ENCODE measurements around the gene POM121. TPM values are rescaled to one million over a fixed set of nuclear protein-coding genes. Genes with fewer than 3 reads are reported as not detected.
"Not testable (repeated sequence)": the region's sequence is repeated elsewhere in the genome, so short reads cannot be mapped to it uniquely, and the experiment has no call there.

POM121 gene
- polyA plus RNA-seq, 1 donor (not counting 4 experiments of a cell fraction or from before 2014, with no cell fraction given), result 4.0 TPM

GRCh38 chr7:72960626-72961345 lies 35.9 kb downstream of the POM121 start:
- H3K9ac ChIP-seq (ENCODE audit: control insufficient read depth, extremely low read depth, insufficient read depth, low read length); H3K9me1 ChIP-seq (ENCODE audit: control insufficient read depth, extremely low read depth, insufficient read depth, low read length); dilution Hi-C loops (cut with MboI; ENCODE audit: extremely low pct_ligation_motif_present, low sequenced_read_pairs); H3K4me3 ChIP-seq (ENCODE audit: control insufficient read depth in 2 of 3, extremely low read depth in 1 of 3, insufficient read depth in 2 of 3, low read depth in 1 of 3, low read length in 3 of 3); H3K27ac ChIP-seq (ENCODE audit: control insufficient read depth, insufficient read depth, low read length); H2AFZ ChIP-seq (ENCODE audit: control insufficient read depth, low read length); FAIRE-seq; H3K27me3 ChIP-seq (ENCODE audit: control insufficient read depth, extremely low read depth, insufficient read depth, low read length); H3K9me3 ChIP-seq (ENCODE audit: control insufficient read depth, low read depth, low read length); H4K20me1 ChIP-seq (ENCODE audit: control insufficient read depth, extremely low read depth, insufficient read depth, low read length); H3K4me2 ChIP-seq (ENCODE audit: control insufficient read depth, extremely low read depth, insufficient read depth, low read depth, low read length); H3K4me1 ChIP-seq (ENCODE audit: control insufficient read depth, extremely low read depth, insufficient read depth, low read length); H3K36me3 ChIP-seq (ENCODE audit: control insufficient read depth in 2 of 2, extremely low read depth in 1 of 2, insufficient read depth in 2 of 2, low read length in 2 of 2); DNase-seq (ENCODE audit: low read depth, low spot score); H3K79me2 ChIP-seq (ENCODE audit: control insufficient read depth, insufficient read depth, low read length): not testable (repeated sequence)

GRCh38 chr7:72961346-72961650 lies 36.4 kb downstream of the POM121 start:
- H3K4me1 ChIP-seq (ENCODE audit: control insufficient read depth, extremely low read depth, insufficient read depth, low read length); H3K9ac ChIP-seq (ENCODE audit: control insufficient read depth, extremely low read depth, insufficient read depth, low read length); H3K9me3 ChIP-seq (ENCODE audit: control insufficient read depth, low read depth, low read length); DNase-seq (ENCODE audit: low read depth, low spot score); dilution Hi-C loops (cut with MboI; ENCODE audit: extremely low pct_ligation_motif_present, low sequenced_read_pairs); FAIRE-seq; H2AFZ ChIP-seq (ENCODE audit: control insufficient read depth, low read length); H3K4me2 ChIP-seq (ENCODE audit: control insufficient read depth, extremely low read depth, insufficient read depth, low read depth, low read length); H3K4me3 ChIP-seq (ENCODE audit: control insufficient read depth in 2 of 3, extremely low read depth in 1 of 3, insufficient read depth in 2 of 3, low read depth in 1 of 3, low read length in 3 of 3); H3K36me3 ChIP-seq (ENCODE audit: control insufficient read depth in 2 of 2, extremely low read depth in 1 of 2, insufficient read depth in 2 of 2, low read length in 2 of 2); H3K79me2 ChIP-seq (ENCODE audit: control insufficient read depth, insufficient read depth, low read length); H3K27me3 ChIP-seq (ENCODE audit: control insufficient read depth, extremely low read depth, insufficient read depth, low read length); H3K27ac ChIP-seq (ENCODE audit: control insufficient read depth, insufficient read depth, low read length); H4K20me1 ChIP-seq (ENCODE audit: control insufficient read depth, extremely low read depth, insufficient read depth, low read length); H3K9me1 ChIP-seq (ENCODE audit: control insufficient read depth, extremely low read depth, insufficient read depth, low read length): not testable (repeated sequence)

- H3K79me2 ChIP-seq (ENCODE audit: control insufficient read depth, insufficient read depth, low read length); H3K27ac ChIP-seq (ENCODE audit: control insufficient read depth, insufficient read depth, low read length); DNase-seq (ENCODE audit: low read depth, low spot score); H3K9me3 ChIP-seq (ENCODE audit: control insufficient read depth, low read depth, low read length); H3K4me3 ChIP-seq (ENCODE audit: control insufficient read depth in 2 of 3, extremely low read depth in 1 of 3, insufficient read depth in 2 of 3, low read depth in 1 of 3, low read length in 3 of 3); dilution Hi-C loops (cut with MboI; ENCODE audit: extremely low pct_ligation_motif_present, low sequenced_read_pairs); H3K4me2 ChIP-seq (ENCODE audit: control insufficient read depth, extremely low read depth, insufficient read depth, low read depth, low read length); H3K9ac ChIP-seq (ENCODE audit: control insufficient read depth, extremely low read depth, insufficient read depth, low read length); H3K36me3 ChIP-seq (ENCODE audit: control insufficient read depth in 2 of 2, extremely low read depth in 1 of 2, insufficient read depth in 2 of 2, low read length in 2 of 2); H3K9me1 ChIP-seq (ENCODE audit: control insufficient read depth, extremely low read depth, insufficient read depth, low read length); H3K4me1 ChIP-seq (ENCODE audit: control insufficient read depth, extremely low read depth, insufficient read depth, low read length); H3K27me3 ChIP-seq (ENCODE audit: control insufficient read depth, extremely low read depth, insufficient read depth, low read length); H2AFZ ChIP-seq (ENCODE audit: control insufficient read depth, low read length); H4K20me1 ChIP-seq (ENCODE audit: control insufficient read depth, extremely low read depth, insufficient read depth, low read length); FAIRE-seq: not testable (repeated sequence)
These were observed 38.2 kb downstream of the POM121 start for GRCh38 chr7:72963056-72963455.

GRCh38 chr7:72965186-72965975 lies 40.5 kb downstream of the POM121 start:
- H3K79me2 ChIP-seq (ENCODE audit: control insufficient read depth, insufficient read depth, low read length); H3K36me3 ChIP-seq (ENCODE audit: control insufficient read depth in 2 of 2, extremely low read depth in 1 of 2, insufficient read depth in 2 of 2, low read length in 2 of 2); dilution Hi-C loops (cut with MboI; ENCODE audit: extremely low pct_ligation_motif_present, low sequenced_read_pairs); H2AFZ ChIP-seq (ENCODE audit: control insufficient read depth, low read length); H3K27ac ChIP-seq (ENCODE audit: control insufficient read depth, insufficient read depth, low read length); H3K9me3 ChIP-seq (ENCODE audit: control insufficient read depth, low read depth, low read length); H3K4me3 ChIP-seq (ENCODE audit: control insufficient read depth in 2 of 3, extremely low read depth in 1 of 3, insufficient read depth in 2 of 3, low read depth in 1 of 3, low read length in 3 of 3); H3K9me1 ChIP-seq (ENCODE audit: control insufficient read depth, extremely low read depth, insufficient read depth, low read length); H3K4me1 ChIP-seq (ENCODE audit: control insufficient read depth, extremely low read depth, insufficient read depth, low read length); DNase-seq (ENCODE audit: low read depth, low spot score); FAIRE-seq; H3K27me3 ChIP-seq (ENCODE audit: control insufficient read depth, extremely low read depth, insufficient read depth, low read length); H4K20me1 ChIP-seq (ENCODE audit: control insufficient read depth, extremely low read depth, insufficient read depth, low read length); H3K9ac ChIP-seq (ENCODE audit: control insufficient read depth, extremely low read depth, insufficient read depth, low read length); H3K4me2 ChIP-seq (ENCODE audit: control insufficient read depth, extremely low read depth, insufficient read depth, low read depth, low read length): not testable (repeated sequence)

GRCh38 chr7:72966892-72967291 lies 42.0 kb downstream of the POM121 start:
- H3K4me2 ChIP-seq (ENCODE audit: control insufficient read depth, extremely low read depth, insufficient read depth, low read depth, low read length); H3K27me3 ChIP-seq (ENCODE audit: control insufficient read depth, extremely low read depth, insufficient read depth, low read length); FAIRE-seq; H3K4me1 ChIP-seq (ENCODE audit: control insufficient read depth, extremely low read depth, insufficient read depth, low read length); H3K9ac ChIP-seq (ENCODE audit: control insufficient read depth, extremely low read depth, insufficient read depth, low read length); H2AFZ ChIP-seq (ENCODE audit: control insufficient read depth, low read length); DNase-seq (ENCODE audit: low read depth, low spot score); H3K9me3 ChIP-seq (ENCODE audit: control insufficient read depth, low read depth, low read length); H4K20me1 ChIP-seq (ENCODE audit: control insufficient read depth, extremely low read depth, insufficient read depth, low read length); H3K27ac ChIP-seq (ENCODE audit: control insufficient read depth, insufficient read depth, low read length); H3K4me3 ChIP-seq (ENCODE audit: control insufficient read depth in 2 of 3, extremely low read depth in 1 of 3, insufficient read depth in 2 of 3, low read depth in 1 of 3, low read length in 3 of 3); dilution Hi-C loops (cut with MboI; ENCODE audit: extremely low pct_ligation_motif_present, low sequenced_read_pairs); H3K9me1 ChIP-seq (ENCODE audit: control insufficient read depth, extremely low read depth, insufficient read depth, low read length); H3K79me2 ChIP-seq (ENCODE audit: control insufficient read depth, insufficient read depth, low read length); H3K36me3 ChIP-seq (ENCODE audit: control insufficient read depth in 2 of 2, extremely low read depth in 1 of 2, insufficient read depth in 2 of 2, low read length in 2 of 2): not testable (repeated sequence)
